Urinary bladder (tissue), 4 donors: ENCODE data around the gene VDR. TPM values are rescaled to one million over a fixed set of nuclear protein-coding genes. Genes with fewer than 3 reads are reported as not detected.

Experiments used
- DNase-seq: peaks from one replicate; pipeline ENCODE4 v3.0.0-alpha.2; 2015; ENCODE audit errors: extremely low spot score
- H3K27ac ChIP-seq: one replicate; pipeline ENCODE4 v1.5.1; 2013; ENCODE audit warnings: low read depth, mild to moderate bottlenecking, moderate library complexity
- H3K36me3 ChIP-seq: one replicate; pipeline ENCODE4 v1.6.1; 2013; ENCODE audit warnings: mild to moderate bottlenecking, moderate library complexity; ENCODE audit not compliant: insufficient read depth
- H3K4me1 ChIP-seq: one replicate; pipeline ENCODE4 v1.6.1; 2013; ENCODE audit warnings: mild to moderate bottlenecking, moderate library complexity; ENCODE audit not compliant: insufficient read depth
- H3K4me3 ChIP-seq: one replicate; pipeline ENCODE4 v1.5.1; 2013; ENCODE audit warnings: low read depth, low read length
- WGBS: extraction: QIAGEN DNeasy Blood & Tissue Kit; methylation state at CpG from one replicate; pipeline ENCODE4 v1.1.7; 2013; 5-methylcytosine and 5-hydroxymethylcytosine counted together
- polyA plus RNA-seq: library from polyadenylated mRNA; stranded (reverse); fragments of 200-250 nt; gene quantifications from one replicate; pipeline ENCODE4 v1.2.3, GENCODE V29; 2013
- total RNA-seq: library from RNA; depleted of rRNA; stranded (reverse); fragments of >200 nt; gene quantifications from one replicate; pipeline ENCODE4 v1.2.3, GENCODE V29; 2014
- donor health status: healthy with polysubstance abuse.
- donor health status: healthy.

The VDR gene
- total and polyA plus RNA-seq, 2 donors = 0.79 to 3.7 TPM

- no peaks in the 10 kb centered on the region for H3K4me1 ChIP-seq
- no peaks in the 10 kb centered on the region for H3K36me3 ChIP-seq
- no peak overlapping the region for H3K27ac ChIP-seq
- 55% methylated on average over 8 of the region's 8 CpGs for WGBS
- H3K4me3 ChIP-seq = no peak overlapping the region
- no peak for DNase-seq
These were observed 100.6 kb downstream of the VDR start for GRCh38 chr12:47804171-47804570.

DNA sequence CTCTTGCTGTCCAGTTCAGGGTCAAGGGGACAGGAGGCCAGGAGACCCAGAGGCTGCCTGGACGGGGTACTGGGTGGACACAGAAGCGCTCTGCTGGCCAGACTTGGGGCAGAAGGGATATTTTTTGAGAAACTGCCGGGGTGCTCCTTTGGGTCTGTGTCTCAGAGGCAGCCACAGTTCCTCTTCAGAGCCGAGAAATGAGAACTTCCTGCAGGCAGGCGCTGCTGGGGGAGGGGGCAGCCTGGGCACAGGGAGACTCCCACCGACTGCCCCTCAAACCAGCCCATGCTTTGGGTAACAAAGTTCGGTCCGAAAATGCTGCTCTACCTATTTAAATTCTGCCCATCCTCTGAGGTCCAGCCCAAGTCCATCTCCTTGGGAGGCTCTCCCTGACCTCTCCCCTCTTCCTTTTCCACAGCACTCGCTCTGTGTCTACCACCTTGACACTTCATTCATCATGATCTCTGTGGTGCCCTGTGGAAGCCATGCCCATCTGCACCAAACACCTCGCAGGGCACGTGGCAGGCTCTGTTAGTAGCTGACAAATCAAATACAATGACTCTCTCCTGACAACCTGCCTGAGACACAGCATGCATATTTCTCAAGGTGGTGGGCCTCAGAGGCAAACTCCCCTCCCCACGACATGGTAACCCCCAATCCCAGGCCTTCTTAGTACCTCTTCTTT lies 101.5 kb downstream of the VDR start:
- Histone ChIP-seq H3K4me1 (no peaks in the 10 kb centered on the region), H3K36me3 (no peaks in the 10 kb centered on the region), H3K4me3 (no peak overlapping the region), H3K27ac (no peak overlapping the region)
- 75% methylated on average over 12 of the region's 12 CpGs for WGBS
- no peak for DNase-seq

GRCh38 chr12:47802312-47802711 lies 102.5 kb downstream of the VDR start:
- 45% methylated on average over 5 of the region's 5 CpGs for WGBS
- Histone ChIP-seq H3K4me3 (no peak overlapping the region), H3K36me3 (peaks cover 2% of the 10 kb centered on the region), H3K27ac (no peak overlapping the region), H3K4me1 (no peaks in the 10 kb centered on the region)
- DNase-seq = no peak

- peak overlapping the region; percentile 4 for H3K27ac ChIP-seq
- H3K36me3 ChIP-seq = peaks cover 2% of the 10 kb centered on the region
- no peaks in the 10 kb centered on the region for H3K4me1 ChIP-seq
- H3K4me3 ChIP-seq = no peak overlapping the region
- WGBS = 66% methylated on average over 9 of the region's 9 CpGs
- DNase-seq = no peak
These were observed 102.9 kb downstream of the VDR start for GRCh38 chr12:47801904-47802246.

- DNase-seq = no peak
- H3K4me3 ChIP-seq = no peak overlapping the region
- WGBS = 65% methylated on average over 7 of the region's 7 CpGs
- peaks cover 2% of the 10 kb centered on the region for H3K36me3 ChIP-seq
- no peak overlapping the region for H3K27ac ChIP-seq
- H3K4me1 ChIP-seq = no peaks in the 10 kb centered on the region
These were observed 103.5 kb downstream of the VDR start for GRCh38 chr12:47801170-47801903.

DNA sequence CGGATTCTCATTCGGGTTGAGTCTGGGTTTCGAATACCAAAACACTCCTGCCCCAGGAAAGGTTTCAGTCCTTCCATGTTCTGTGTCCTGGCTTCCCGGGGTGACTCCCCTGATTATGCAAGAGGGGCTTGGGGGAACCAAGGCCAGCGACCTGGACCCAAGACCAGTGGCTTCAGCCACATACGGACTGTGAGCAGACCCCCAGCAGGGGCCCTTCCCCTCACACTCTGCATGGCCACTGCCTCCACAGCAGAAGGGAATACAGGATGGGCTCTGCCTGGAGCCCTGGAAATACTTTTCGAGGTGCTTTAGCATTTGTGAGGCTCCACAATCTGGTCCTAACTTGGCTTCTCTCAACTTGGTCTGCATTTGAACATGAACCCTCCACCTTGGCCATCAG lies 104.2 kb downstream of the VDR start:
- no peak for DNase-seq
- peaks cover 2% of the 10 kb centered on the region for H3K36me3 ChIP-seq
- H3K4me1 ChIP-seq = no peaks in the 10 kb centered on the region
- no peak overlapping the region for H3K4me3 ChIP-seq
- no peak overlapping the region for H3K27ac ChIP-seq
- WGBS = 88% methylated on average over 7 of the region's 7 CpGs

GRCh38 chr12:47799357-47799955 lies 105.3 kb downstream of the VDR start:
- Histone ChIP-seq H3K4me1 (no peaks in the 10 kb centered on the region), H3K27ac (no peak overlapping the region), H3K36me3 (peaks cover 2% of the 10 kb centered on the region), H3K4me3 (no peak overlapping the region)
- no peak for DNase-seq
- WGBS = 61% methylated on average over 7 of the region's 7 CpGs

- WGBS = 87% methylated on average over 17 of the region's 17 CpGs
- DNase-seq = no peak
- Histone ChIP-seq H3K27ac (no peak overlapping the region), H3K4me1 (no peaks in the 10 kb centered on the region), H3K4me3 (no peak overlapping the region), H3K36me3 (peaks cover 2% of the 10 kb centered on the region)
These were observed 106.3 kb downstream of the VDR start for GRCh38 chr12:47798382-47798948.

- DNase-seq = no peak
- Histone ChIP-seq H3K36me3 (peaks cover 3% of the 10 kb centered on the region), H3K4me1 (no peaks in the 10 kb centered on the region), H3K4me3 (no peak overlapping the region), H3K27ac (no peak overlapping the region)
- WGBS = 78% methylated on average over 10 of the region's 10 CpGs
These were observed 107.4 kb downstream of the VDR start for GRCh38 chr12:47797441-47797840.

- H3K36me3 ChIP-seq = peaks cover 3% of the 10 kb centered on the region
- H3K27ac ChIP-seq = no peak overlapping the region
- DNase-seq = no peak
- WGBS = 94% methylated on average over 22 of the region's 22 CpGs
- H3K4me3 ChIP-seq = no peak overlapping the region
- no peaks in the 10 kb centered on the region for H3K4me1 ChIP-seq
These were observed 108.9 kb downstream of the VDR start for GRCh38 chr12:47795814-47796411.

DNA sequence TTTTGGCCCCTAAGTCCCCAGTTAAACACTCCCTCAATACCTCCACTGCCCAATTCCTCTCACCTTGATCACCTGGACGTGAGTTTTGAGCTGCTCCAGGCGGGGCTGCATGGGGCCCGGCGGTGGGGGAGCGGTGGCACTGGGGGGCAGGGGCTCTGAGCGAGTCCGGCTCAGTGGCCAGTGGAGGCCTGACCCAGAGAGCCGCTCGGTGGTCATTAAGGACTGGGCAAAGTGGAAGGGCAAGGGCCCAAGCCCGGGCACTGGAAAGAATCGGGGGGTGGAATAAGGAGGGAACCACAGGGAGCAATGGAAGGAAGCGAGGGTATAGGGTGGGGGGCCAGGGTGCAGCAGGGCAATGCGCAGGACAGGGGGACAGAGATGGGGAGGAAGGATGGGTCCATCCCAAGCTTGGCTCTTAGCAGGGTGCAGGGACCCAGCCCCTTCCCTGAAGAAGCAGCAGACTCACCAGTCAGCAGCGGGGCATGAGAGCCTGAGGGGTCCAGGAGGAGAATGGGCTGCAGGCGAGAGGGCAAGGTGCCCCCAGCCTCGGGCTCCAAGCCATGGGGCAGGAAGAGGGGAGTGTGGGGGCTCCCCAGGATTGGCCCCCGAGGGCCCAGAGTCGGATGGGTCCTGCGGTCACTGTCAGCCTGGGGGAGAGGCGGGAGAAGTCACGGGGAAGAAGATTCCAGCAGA lies 109.5 kb downstream of the VDR start:
- no peak overlapping the region for H3K27ac ChIP-seq

GRCh38 chr12:47794679-47795078 lies 110.1 kb downstream of the VDR start:
- no peak for DNase-seq
- Histone ChIP-seq H3K4me3 (no peak overlapping the region), H3K4me1 (no peaks in the 10 kb centered on the region), H3K27ac (no peak overlapping the region), H3K36me3 (peaks cover 3% of the 10 kb centered on the region)
- WGBS = 94% methylated on average over 9 of the region's 9 CpGs

More for the DNA sequence above, 109.5 kb downstream of the VDR start:
- no peak overlapping the region for H3K4me3 ChIP-seq
- DNase-seq = no peak
- 93% methylated on average over 21 of the region's 21 CpGs for WGBS
- peaks cover 3% of the 10 kb centered on the region for H3K36me3 ChIP-seq
- H3K4me1 ChIP-seq = no peaks in the 10 kb centered on the region

GRCh38 chr12:47793015-47793681 lies 111.6 kb downstream of the VDR start:
- 89% methylated on average over 15 of the region's 15 CpGs for WGBS
- Histone ChIP-seq H3K4me1 (no peaks in the 10 kb centered on the region), H3K4me3 (no peak overlapping the region), H3K27ac (no peak overlapping the region), H3K36me3 (peaks cover 3% of the 10 kb centered on the region)
- DNase-seq = no peak
